ENCODE measurements around the gene PRLR. TPM values are rescaled to one million over a fixed set of nuclear protein-coding genes. Genes with fewer than 3 reads are reported as not detected.

The PRLR gene
- total RNA-seq, 1 experiment from 2014 or later: 2.5 TPM

GRCh38 chr5:35041261-35041660, 189.0 kb downstream of the PRLR start:
- 0 out of 2 replicates have a peak overlapping the region, but pooled peaks have one; percentile 25 for H3K14ac ChIP-seq (ENCODE audit: insufficient read depth, low read length)
- H4K5ac ChIP-seq (ENCODE audit: insufficient read length, low read depth, low read length): no peak overlapping the region
- no peak overlapping the region for H2BK5ac ChIP-seq (ENCODE audit: insufficient read length, low read length)
- Mint-ChIP-seq H3K4me1 (peaks cover 11 to 21% of the 10 kb centered on the region in 2 experiments), H3K27ac (no peak overlapping the region), H3K36me3 (ENCODE audit: insufficient read depth in 1 of 3, low read depth in 3 of 3) (no peaks in the 10 kb centered on the region), H3K9me3 (no peaks in the 10 kb centered on the region), H3K27me3 (ENCODE audit: low read depth) (no peaks in the 10 kb centered on the region), H3K4me3 (no peak overlapping the region)
- H3K4me1 ChIP-seq (ENCODE audit: insufficient read depth, low read length): peaks cover 3% of the 10 kb centered on the region; the same call in 1 of the 2 replicates
- no peaks in the 10 kb centered on the region for H3K79me2 ChIP-seq (ENCODE audit: insufficient read depth, low read length)
- H3K4me2 ChIP-seq (ENCODE audit: insufficient read depth, insufficient read length, low read length): no peak overlapping the region
- H2AK5ac ChIP-seq (ENCODE audit: insufficient read length, low read length): no peak overlapping the region
- H2BK15ac ChIP-seq (ENCODE audit: low read depth, low read length): no peak overlapping the region
- DNase-seq: no peak
- H3K18ac ChIP-seq (ENCODE audit: insufficient read length, low read depth, low read length): no peak overlapping the region
- no peaks in the 10 kb centered on the region for H3K79me1 ChIP-seq (ENCODE audit: insufficient read depth, low read depth, low read length, poor library complexity, severe bottlenecking)
- no peak overlapping the region for H2BK12ac ChIP-seq (ENCODE audit: insufficient read length, low read depth, low read length)
- no peak overlapping the region for H2AFZ ChIP-seq (ENCODE audit: low read length)
- no peak overlapping the region for H3K27ac ChIP-seq (ENCODE audit: insufficient read length, low read depth, low read length)
- H3K9me3 ChIP-seq (ENCODE audit: control insufficient read depth, low read depth, low read length): no peaks in the 10 kb centered on the region
- no peak overlapping the region for H3K23ac ChIP-seq (ENCODE audit: insufficient read length, low read depth, low read length)
- no peak overlapping the region for H2BK20ac ChIP-seq (ENCODE audit: low read depth, low read length, poor library complexity, severe bottlenecking)
- no CpG with 5 or more reads among the region's 3 CpGs for WGBS (ENCODE audit: extremely low coverage, insufficient read length, low lambda C conversion rate)
- H3K23me2 ChIP-seq (ENCODE audit: insufficient read length, low read depth, low read length, poor library complexity, severe bottlenecking): no peaks in the 10 kb centered on the region
- no peak overlapping the region for H3K9ac ChIP-seq (ENCODE audit: extremely low read depth, insufficient read length, low read length)
- no peak overlapping the region for H4K91ac ChIP-seq (ENCODE audit: insufficient read length, low read depth, low read length)
- no peak overlapping the region for H3K56ac ChIP-seq (ENCODE audit: insufficient read length, low read depth, low read length)
- H3K4ac ChIP-seq (ENCODE audit: low read depth, low read length): no peak overlapping the region
- TF ChIP-seq, protein P1, sequence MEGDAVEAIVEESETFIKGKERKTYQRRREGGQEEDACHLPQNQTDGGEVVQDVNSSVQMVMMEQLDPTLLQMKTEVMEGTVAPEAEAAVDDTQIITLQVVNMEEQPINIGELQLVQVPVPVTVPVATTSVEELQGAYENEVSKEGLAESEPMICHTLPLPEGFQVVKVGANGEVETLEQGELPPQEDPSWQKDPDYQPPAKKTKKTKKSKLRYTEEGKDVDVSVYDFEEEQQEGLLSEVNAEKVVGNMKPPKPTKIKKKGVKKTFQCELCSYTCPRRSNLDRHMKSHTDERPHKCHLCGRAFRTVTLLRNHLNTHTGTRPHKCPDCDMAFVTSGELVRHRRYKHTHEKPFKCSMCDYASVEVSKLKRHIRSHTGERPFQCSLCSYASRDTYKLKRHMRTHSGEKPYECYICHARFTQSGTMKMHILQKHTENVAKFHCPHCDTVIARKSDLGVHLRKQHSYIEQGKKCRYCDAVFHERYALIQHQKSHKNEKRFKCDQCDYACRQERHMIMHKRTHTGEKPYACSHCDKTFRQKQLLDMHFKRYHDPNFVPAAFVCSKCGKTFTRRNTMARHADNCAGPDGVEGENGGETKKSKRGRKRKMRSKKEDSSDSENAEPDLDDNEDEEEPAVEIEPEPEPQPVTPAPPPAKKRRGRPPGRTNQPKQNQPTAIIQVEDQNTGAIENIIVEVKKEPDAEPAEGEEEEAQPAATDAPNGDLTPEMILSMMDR (conservative IDR thresholded peaks at IDR 0.05): no peak
- no peak overlapping the region for H4K8ac ChIP-seq (replicated peaks; ENCODE audit: insufficient read length, low read depth, low read length)
- no peak overlapping the region for H3T11ph ChIP-seq (ENCODE audit: low read length)
- H3K27me3 ChIP-seq (ENCODE audit: insufficient read depth, low read length): no peaks in the 10 kb centered on the region
- H2BK120ac ChIP-seq (ENCODE audit: low read depth, low read length, poor library complexity, severe bottlenecking): no peak overlapping the region
- no peaks in the 10 kb centered on the region for H4K20me1 ChIP-seq (ENCODE audit: control insufficient read depth, insufficient read depth, insufficient read length)
